Kidney epithelial cell (primary cell): ENCODE results near the gene NFATC2. TPM values are rescaled to one million over a fixed set of nuclear protein-coding genes. Genes with fewer than 3 reads are reported as not detected.

Experiments used
- DNase-seq: peaks from one replicate; pipeline ENCODE4 v3.0.0-alpha.2; 2010; ENCODE audit warnings: low read depth
- H3K27me3 ChIP-seq: 2 replicates; pipeline ENCODE4 v1.6.0; 2011; ENCODE audit warnings: low read length; ENCODE audit not compliant: control insufficient read depth, insufficient read depth
- H3K36me3 ChIP-seq: 2 replicates; pipeline ENCODE4 v1.5.1; 2011; ENCODE audit warnings: low read length; ENCODE audit not compliant: control insufficient read depth, insufficient read depth
- H3K4me3 ChIP-seq: 2 replicates; pipeline ENCODE4 v1.5.1; 2011; ENCODE audit warnings: low read depth, mild to moderate bottlenecking, control low read depth, low read length
- total RNA-seq: library from RNA; depleted of rRNA; stranded (reverse); fragments of >200 nt; gene quantifications from 2 replicates; pipeline ENCODE4 v1.2.3, GENCODE V29; 2015
- TF ChIP-seq, protein P1 (sequence below): IDR thresholded peaks from 2 replicates; pipeline ENCODE4 v1.5.1; 2011; ENCODE audit warnings: mild to moderate bottlenecking, moderate library complexity, low read length, control low read depth, inconsistent platforms; ENCODE audit not compliant: insufficient read depth, poor library complexity, severe bottlenecking

The NFATC2 gene
- total RNA-seq, 1 donor from 2014 or later = 2.9 TPM

DNA sequence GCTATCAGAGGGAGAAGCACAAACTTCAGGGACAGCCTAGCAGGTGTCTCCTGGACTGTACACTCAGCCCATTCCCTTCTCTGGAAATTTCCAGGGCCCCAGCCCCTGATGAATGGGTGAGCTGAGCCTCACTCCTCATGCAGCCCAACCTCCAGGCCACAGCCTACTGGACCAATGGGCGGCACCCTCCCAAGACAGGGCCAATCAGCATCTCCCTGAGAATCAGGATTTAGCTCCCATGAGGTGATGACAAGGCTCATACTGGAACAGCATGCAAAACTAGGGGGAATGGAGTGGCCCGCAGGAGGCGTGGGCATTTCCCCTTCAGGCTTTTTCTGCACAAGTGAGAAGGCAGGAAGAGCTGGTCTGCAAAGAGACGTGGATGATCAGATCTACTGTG lies 29.0 kb downstream of the NFATC2 start:
- H3K36me3 ChIP-seq = no peaks in the 10 kb centered on the region
- DNase-seq = no peak
- TF ChIP-seq, protein P1, sequence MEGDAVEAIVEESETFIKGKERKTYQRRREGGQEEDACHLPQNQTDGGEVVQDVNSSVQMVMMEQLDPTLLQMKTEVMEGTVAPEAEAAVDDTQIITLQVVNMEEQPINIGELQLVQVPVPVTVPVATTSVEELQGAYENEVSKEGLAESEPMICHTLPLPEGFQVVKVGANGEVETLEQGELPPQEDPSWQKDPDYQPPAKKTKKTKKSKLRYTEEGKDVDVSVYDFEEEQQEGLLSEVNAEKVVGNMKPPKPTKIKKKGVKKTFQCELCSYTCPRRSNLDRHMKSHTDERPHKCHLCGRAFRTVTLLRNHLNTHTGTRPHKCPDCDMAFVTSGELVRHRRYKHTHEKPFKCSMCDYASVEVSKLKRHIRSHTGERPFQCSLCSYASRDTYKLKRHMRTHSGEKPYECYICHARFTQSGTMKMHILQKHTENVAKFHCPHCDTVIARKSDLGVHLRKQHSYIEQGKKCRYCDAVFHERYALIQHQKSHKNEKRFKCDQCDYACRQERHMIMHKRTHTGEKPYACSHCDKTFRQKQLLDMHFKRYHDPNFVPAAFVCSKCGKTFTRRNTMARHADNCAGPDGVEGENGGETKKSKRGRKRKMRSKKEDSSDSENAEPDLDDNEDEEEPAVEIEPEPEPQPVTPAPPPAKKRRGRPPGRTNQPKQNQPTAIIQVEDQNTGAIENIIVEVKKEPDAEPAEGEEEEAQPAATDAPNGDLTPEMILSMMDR = no peak
- no peaks in the 10 kb centered on the region for H3K27me3 ChIP-seq
- H3K4me3 ChIP-seq = no peak overlapping the region

DNA sequence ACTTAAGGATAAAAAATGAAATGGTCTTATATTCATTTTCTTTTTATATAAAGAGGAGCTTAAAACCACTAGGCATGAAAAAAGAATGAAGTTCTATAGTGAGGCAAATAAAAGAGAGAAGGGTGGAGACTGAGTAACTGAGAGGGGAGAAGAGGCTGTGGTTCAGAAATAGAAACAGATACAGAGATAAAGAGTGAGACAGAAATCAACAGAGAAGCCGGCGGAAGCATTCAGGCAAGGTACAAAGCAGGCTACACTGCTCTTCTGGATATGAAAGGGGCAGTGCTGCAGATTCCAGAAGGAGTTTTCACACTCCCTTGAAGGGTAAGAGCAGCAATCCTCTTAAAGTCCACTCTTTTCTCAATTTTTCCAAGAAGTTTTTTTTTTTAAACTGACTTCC lies 29.9 kb downstream of the NFATC2 start:
- TF ChIP-seq, protein P1 = no peak
- Histone ChIP-seq H3K36me3 (no peaks in the 10 kb centered on the region), H3K4me3 (no peak overlapping the region), H3K27me3 (no peaks in the 10 kb centered on the region)
- DNase-seq = no peak

DNA sequence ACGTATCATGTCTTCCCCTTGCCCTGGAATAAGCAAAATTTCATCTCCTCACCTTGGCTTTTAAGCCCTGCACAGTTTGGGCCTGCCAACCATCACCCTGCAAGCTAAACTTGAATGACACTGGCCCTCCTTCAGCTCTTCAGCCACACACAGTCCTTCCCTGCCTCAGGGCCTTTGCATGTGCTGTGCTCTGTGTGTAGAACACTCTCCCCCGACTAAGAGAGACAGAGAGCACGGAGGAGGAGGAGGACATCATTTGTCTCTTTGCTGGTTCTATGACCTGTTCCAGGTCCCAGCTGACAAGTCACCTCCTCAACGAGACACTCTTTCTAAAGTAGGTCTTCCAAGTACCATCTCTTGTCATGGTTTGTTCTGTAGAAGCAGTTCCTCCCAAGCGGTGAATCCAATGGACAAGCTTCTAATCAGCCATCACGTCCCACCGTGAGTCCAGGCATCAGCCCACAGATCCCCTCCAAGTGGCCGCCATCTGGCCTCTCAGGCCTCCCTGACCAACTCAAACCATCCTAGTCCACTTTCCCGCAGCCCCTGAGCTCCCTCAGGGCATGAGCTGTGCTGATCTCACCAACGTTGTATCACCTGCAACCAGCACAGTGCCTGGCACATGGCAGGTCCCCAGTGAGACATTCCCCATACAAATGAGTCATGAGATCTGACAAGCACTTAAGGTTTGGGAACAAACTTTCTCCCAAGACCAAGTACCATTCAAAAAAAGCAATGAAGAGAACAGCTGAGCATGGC lies 30.5 kb downstream of the NFATC2 start:
- Histone ChIP-seq H3K27me3 (no peaks in the 10 kb centered on the region), H3K36me3 (no peaks in the 10 kb centered on the region), H3K4me3 (no peak overlapping the region)
- DNase-seq = no peak
- TF ChIP-seq, protein P1 = no peak

DNA sequence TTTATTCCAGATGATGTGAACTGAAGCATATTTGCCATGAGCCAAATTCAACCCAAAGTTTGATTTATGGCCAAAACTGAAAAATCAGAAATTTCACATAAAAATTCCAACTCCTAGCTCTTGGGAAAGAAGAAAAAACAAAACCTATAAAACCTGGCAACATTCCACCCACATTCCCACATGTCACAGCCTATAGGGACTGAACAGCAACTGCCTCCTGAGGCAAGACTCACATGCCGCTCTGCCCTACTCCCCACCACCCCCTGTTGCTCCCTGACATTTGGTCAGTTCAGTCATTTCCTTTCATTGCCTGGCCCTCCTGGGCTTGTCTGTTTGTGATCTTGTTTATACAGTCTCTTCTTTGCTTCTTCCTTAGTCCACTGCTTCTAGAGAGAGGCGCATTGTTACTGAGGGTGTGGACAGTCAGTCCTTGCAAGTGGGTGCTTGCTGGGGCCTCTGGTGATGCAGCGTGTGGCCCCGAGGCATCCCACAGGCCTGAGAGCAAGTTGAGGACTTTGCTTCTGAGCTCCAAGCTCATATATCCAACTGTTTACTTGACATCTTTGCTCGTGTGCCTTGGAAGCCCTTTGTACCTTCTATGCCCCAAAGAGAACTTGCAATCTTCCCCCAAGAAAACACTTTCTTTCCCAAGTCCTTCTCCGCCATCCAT lies 31.4 kb downstream of the NFATC2 start:
- TF ChIP-seq, protein P1 = no peak
- DNase-seq = no peak
- H3K4me3 ChIP-seq = no peak overlapping the region
- no peaks in the 10 kb centered on the region for H3K36me3 ChIP-seq
- peaks cover 2% of the 10 kb centered on the region for H3K27me3 ChIP-seq

DNA sequence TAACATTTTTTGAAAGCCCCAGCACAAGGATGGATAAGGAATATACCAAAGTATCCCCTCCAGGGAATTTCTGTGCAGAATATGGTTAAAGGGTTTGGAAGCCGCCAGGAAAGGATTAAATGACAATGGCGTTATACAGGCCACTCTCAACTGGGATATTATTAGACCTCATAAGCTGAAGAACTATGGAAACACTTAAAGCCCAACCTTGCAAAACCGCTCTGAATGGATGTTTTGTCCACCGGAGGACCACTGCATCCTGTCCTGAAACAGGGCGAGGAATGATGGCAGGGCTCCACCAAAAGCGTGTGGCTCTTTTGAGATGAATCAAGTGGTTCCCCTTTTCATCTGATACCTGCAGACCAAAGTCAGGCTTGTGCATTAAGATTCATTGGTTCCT lies 32.4 kb downstream of the NFATC2 start:
- Histone ChIP-seq H3K4me3 (no peak overlapping the region), H3K27me3 (peaks cover 2% of the 10 kb centered on the region), H3K36me3 (no peaks in the 10 kb centered on the region)
- TF ChIP-seq, protein P1 = no peak
- no peak for DNase-seq
